ENCODE measurements around the gene PYGB. TPM values are rescaled to one million over a fixed set of nuclear protein-coding genes. Genes with fewer than 3 reads are reported as not detected.

PYGB gene
- total and polyA plus RNA-seq, 4 donors, result 30.3 to 90.3 (median 47.3) TPM

DNA sequence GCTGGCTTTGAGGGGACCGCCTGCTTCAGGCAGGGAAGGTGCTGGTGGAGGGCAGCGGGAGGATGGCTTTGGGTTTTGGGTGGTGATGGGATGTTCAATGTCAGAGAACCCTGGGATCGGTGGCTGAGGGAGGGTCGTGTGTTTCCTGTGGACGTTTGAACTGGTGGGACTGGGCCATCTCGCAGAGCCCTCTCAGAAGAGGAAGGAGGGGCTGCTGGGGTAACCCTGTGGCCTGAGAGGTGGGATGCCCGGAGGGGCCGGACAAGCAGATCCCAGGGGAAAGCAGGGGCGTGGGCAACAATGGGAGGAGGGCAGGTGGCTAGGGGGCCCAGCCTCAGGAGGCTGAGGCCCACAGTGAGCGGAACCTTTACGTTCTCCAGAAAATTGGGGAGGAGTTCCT, 34.9 kb downstream of the PYGB start:
- 91 to 93% methylated on average over 11 of the region's 11 CpGs for WGBS, 2 donors
- no peaks in the 10 kb centered on the region for H3K9me3 ChIP-seq (ENCODE audit: control insufficient read depth in 4 of 4, insufficient read depth in 3 of 4, low read length in 3 of 4)
- no peaks in the 10 kb centered on the region for H3K27me3 ChIP-seq (ENCODE audit: control insufficient read depth in 3 of 3, insufficient read depth in 3 of 3, low read length in 2 of 3)
- ATAC-seq (ENCODE audit: insufficient read depth, low FRiP score) (no peak), DNase-seq (peak in 1 of 3 donors; percentile 4)
- H3K9ac ChIP-seq (ENCODE audit: insufficient read depth in 1 of 2, low read length in 2 of 2), result no peak overlapping the region
- H3K4me3 ChIP-seq, result no peak overlapping the region
- TF ChIP-seq, protein P1, sequence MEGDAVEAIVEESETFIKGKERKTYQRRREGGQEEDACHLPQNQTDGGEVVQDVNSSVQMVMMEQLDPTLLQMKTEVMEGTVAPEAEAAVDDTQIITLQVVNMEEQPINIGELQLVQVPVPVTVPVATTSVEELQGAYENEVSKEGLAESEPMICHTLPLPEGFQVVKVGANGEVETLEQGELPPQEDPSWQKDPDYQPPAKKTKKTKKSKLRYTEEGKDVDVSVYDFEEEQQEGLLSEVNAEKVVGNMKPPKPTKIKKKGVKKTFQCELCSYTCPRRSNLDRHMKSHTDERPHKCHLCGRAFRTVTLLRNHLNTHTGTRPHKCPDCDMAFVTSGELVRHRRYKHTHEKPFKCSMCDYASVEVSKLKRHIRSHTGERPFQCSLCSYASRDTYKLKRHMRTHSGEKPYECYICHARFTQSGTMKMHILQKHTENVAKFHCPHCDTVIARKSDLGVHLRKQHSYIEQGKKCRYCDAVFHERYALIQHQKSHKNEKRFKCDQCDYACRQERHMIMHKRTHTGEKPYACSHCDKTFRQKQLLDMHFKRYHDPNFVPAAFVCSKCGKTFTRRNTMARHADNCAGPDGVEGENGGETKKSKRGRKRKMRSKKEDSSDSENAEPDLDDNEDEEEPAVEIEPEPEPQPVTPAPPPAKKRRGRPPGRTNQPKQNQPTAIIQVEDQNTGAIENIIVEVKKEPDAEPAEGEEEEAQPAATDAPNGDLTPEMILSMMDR (IDR thresholded peaks at IDR 0.05; ENCODE audit: control extremely low read depth, extremely low read depth), result no peak
- H3K27ac ChIP-seq (ENCODE audit: low read depth in 1 of 2, low read length in 1 of 2), result no peak overlapping the region
- peaks cover 4 to 91% (median 24%) of the 10 kb centered on the region in 4 donors for H3K36me3 ChIP-seq (ENCODE audit: control insufficient read depth in 4 of 4, insufficient read depth in 4 of 4, low read length in 4 of 4)
- no peaks in the 10 kb centered on the region for H3K4me1 ChIP-seq (ENCODE audit: control insufficient read depth in 5 of 5, insufficient read depth in 5 of 5, low read length in 5 of 5)

DNA sequence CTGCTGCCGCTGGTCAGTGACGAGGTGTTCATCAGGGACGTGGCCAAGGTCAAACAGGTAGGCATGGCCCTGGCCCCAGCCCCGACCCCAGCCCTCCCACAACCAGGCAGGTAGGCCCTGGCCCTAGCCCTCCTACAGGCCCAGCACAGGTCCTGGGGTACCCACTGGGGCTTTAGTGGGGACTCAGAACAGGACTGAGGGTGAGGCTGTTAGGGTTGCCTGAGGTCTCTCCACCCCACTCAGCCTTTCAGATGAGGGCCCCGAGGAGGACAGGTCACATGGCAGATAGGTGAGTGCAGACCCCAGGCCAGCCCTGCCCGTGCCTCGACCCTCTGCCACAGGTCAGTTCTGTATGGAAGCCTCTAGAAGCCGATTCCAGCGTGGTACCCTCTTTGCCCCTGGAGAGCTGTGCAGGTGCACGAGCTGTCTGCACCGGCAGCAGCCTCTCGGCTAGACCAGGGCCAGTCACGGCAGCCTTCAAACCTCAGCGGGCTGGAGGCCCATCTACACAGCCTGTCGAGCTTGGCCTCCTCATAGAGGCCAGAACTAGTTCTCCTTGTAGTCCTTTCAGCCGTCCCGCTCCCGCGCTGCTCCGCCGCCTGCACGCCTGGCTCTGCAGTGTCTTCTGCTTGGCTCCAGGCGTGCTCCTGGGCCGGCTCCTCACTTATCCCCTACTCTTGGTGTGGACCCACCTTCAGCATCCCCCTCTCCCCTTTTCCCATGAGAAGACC, 35.5 kb downstream of the PYGB start:
- no peak overlapping the region for H3K9ac ChIP-seq (ENCODE audit: insufficient read depth in 1 of 2, low read length in 2 of 2)
- WGBS, 2 donors, result 92 to 97% methylated on average over 24 of the region's 24 CpGs
- TF ChIP-seq, protein P1 (IDR thresholded peaks at IDR 0.05; ENCODE audit: control extremely low read depth, extremely low read depth), result no peak
- no peaks in the 10 kb centered on the region for H3K4me1 ChIP-seq (ENCODE audit: control insufficient read depth in 5 of 5, insufficient read depth in 5 of 5, low read length in 5 of 5)
- DNase-seq (peak in 1 of 3 donors; percentile 11), ATAC-seq (ENCODE audit: insufficient read depth, low FRiP score) (no peak)
- no peak overlapping the region for H3K4me3 ChIP-seq
- no peak overlapping the region for H3K27ac ChIP-seq (ENCODE audit: low read depth in 1 of 2, low read length in 1 of 2)
- H3K36me3 ChIP-seq (ENCODE audit: control insufficient read depth in 4 of 4, insufficient read depth in 4 of 4, low read length in 4 of 4), result peaks cover 4 to 91% (median 24%) of the 10 kb centered on the region in 4 donors
- no peaks in the 10 kb centered on the region for H3K9me3 ChIP-seq (ENCODE audit: control insufficient read depth in 4 of 4, insufficient read depth in 3 of 4, low read length in 3 of 4)
- H3K27me3 ChIP-seq (ENCODE audit: control insufficient read depth in 3 of 3, insufficient read depth in 3 of 3, low read length in 2 of 3), result no peaks in the 10 kb centered on the region

DNA sequence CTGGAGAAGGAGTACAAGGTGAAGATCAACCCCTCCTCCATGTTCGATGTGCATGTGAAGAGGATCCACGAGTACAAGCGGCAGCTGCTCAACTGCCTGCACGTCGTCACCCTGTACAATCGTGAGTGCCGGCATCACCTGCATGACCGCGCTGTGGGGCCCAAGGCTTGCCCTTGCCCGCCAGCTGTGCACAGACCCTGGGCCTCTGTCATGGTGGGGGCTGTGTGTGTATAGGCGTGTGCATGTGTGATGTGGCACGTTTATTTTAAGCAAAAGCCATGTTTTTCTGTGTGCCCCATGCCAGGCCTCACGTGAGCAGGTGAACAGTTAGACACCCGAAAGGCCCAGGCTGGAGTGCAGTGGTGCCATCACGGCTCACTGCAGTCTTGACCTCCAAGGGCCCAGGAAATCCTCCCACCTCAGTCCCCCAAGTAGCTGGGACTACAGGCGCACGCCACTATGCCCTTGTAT, 36.3 kb downstream of the PYGB start:
- H3K4me3 ChIP-seq, result no peak overlapping the region
- no peak overlapping the region for H3K9ac ChIP-seq (ENCODE audit: insufficient read depth in 1 of 2, low read length in 2 of 2)
- no peaks in the 10 kb centered on the region for H3K9me3 ChIP-seq (ENCODE audit: control insufficient read depth in 4 of 4, insufficient read depth in 3 of 4, low read length in 3 of 4)
- H3K4me1 ChIP-seq (ENCODE audit: control insufficient read depth in 5 of 5, insufficient read depth in 5 of 5, low read length in 5 of 5), result no peaks in the 10 kb centered on the region
- peaks cover 4 to 89% (median 23%) of the 10 kb centered on the region in 4 donors for H3K36me3 ChIP-seq (ENCODE audit: control insufficient read depth in 4 of 4, insufficient read depth in 4 of 4, low read length in 4 of 4)
- no peak for ATAC-seq (ENCODE audit: insufficient read depth, low FRiP score)
- 95 to 96% methylated on average over 17 of the region's 17 CpGs for WGBS, 2 donors
- TF ChIP-seq, protein P1 (IDR thresholded peaks at IDR 0.05; ENCODE audit: control extremely low read depth, extremely low read depth), result no peak
- H3K27me3 ChIP-seq (ENCODE audit: control insufficient read depth in 3 of 3, insufficient read depth in 3 of 3, low read length in 2 of 3), result no peaks in the 10 kb centered on the region
- peak in 1 of 3 donors; percentile 5 for DNase-seq
- H3K27ac ChIP-seq (ENCODE audit: low read depth in 1 of 2, low read length in 1 of 2), result no peak overlapping the region
